Measurements from ENCODE around the gene PSMG1. TPM values are rescaled to one million over a fixed set of nuclear protein-coding genes. Genes with fewer than 3 reads are reported as not detected.
A peak's percentile ranks its signal among the peaks of the same experiment; 100 is the strongest.
"Not testable (repeated sequence)": the region's sequence is repeated elsewhere in the genome, so short reads cannot be mapped to it uniquely, and the experiment has no call there.

The PSMG1 gene
- total RNA-seq, 1 donor from 2014 or later: 18.2 TPM

DNA sequence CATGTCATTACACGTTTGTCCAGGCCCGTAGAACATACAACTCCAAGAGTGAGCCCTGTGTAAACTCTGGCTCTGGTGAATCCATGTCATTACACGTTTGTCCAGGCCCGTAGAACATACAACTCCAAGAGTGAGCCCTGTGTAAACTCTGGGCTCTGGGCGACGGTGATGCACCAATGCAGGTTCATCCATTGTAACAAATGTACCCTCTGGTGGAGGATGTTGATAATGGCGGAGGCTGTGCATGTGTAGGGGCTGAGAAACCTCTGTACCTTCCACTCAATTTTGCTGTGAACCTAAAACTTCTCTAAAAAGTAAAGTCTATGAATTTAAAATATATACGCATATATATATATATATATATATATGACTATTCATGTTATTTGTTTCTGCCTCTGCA is 47.1 kb downstream of the PSMG1 start:
- not testable (repeated sequence) for ATAC-seq; DNase-seq (ENCODE audit: low spot score)
- intact Hi-C loops (cut with DNase I): loop anchor here (10.0 kb wide), 1 partner anchor 401 kb away; no protein-coding TSS in a partner anchor

DNA sequence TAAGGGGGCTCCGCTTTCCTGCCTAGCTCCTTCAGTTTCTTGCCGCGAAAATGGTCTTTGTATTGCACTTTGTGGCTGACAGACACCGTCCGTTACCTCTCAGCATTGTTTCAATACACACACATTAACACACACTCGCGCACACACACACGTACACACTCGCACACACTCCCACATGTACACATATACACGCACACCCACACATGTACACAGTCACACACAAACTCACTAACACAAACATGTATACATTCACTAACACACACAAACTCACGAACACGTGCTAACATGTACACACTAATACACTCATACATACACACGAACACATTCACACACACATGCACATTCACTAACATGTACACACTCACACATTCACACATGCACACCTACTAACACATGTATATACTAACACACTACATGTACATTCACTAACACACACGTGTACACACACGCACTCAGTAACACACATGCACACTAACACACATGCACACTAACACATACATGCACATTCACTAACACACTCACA is 48.9 kb downstream of the PSMG1 start:
- intact Hi-C loops (cut with DNase I): loop anchor here (10.0 kb wide), 1 partner anchor 400 kb away; no protein-coding TSS in a partner anchor
- DNase-seq (ENCODE audit: low spot score) (no peak), ATAC-seq (no peak)

DNA sequence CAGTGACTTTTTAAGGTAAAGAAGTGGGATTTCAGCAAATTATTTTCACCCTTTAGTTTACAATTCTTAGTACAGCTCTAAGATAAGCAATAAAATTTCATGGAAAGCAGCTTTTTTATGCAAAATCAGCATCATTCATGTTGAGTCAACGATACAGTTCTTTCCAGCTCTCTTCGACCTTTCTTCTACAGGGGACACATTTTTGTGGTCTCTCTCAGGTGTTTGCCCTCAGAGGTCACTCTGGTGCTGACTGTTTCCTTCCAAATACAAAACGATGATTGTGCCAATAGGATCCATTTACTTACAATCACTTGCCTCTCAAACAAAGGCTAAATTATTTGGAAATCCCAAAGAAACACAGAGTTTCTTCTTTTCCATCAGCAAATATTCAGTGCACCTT is 51.0 kb downstream of the PSMG1 start:
- DNase-seq (ENCODE audit: low spot score): no peak
- intact Hi-C loops (cut with DNase I): loop anchor here (10.0 kb wide), 1 partner anchor 397 kb away; no protein-coding TSS in a partner anchor
- no peak for ATAC-seq

DNA sequence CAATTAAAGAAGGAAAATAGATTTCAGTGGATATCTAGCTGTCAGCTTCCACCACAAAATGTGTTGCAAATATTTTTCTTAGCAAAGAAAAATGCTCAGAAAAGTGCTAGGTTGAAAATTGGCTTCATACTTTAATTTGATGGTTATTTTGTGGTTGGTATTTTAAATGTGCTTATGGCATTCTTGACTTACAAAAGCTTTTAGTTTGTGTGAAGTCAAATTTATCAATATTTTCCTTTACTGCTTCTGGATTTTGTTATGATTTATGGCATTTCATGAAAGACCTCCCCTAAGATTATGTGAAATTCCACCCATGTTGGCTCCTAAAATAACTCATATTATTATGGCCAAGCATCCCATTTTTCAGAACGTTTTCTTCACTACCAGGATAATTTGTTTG is 51.5 kb downstream of the PSMG1 start:
- intact Hi-C loops (cut with DNase I): loop anchor here (10.0 kb wide), 1 partner anchor 397 kb away; no protein-coding TSS in a partner anchor
- ATAC-seq: no peak
- no peak for DNase-seq (ENCODE audit: low spot score)

DNA sequence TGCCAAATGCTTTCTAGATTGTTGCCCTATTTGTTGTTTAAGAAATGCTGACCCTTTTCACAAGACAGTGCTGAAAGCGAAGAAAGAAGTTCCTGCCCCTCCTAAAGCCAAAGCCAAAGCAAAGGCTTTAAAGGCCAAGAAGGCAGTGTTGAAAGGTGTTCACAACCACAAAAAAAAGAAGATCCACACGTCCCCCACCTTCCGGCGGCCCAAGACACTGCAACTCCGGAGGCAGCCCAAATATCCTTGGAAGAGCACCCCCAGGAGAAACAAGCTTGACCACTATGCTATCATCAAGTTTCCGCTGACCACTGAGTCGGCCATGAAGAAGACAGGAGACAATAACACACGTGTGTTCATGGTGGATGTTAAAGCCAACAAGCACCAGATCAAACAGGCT is 55.7 kb downstream of the PSMG1 start:
- intact Hi-C loops (cut with DNase I): no loop called here
- no peak for ATAC-seq
- DNase-seq (ENCODE audit: low spot score): no peak

DNA sequence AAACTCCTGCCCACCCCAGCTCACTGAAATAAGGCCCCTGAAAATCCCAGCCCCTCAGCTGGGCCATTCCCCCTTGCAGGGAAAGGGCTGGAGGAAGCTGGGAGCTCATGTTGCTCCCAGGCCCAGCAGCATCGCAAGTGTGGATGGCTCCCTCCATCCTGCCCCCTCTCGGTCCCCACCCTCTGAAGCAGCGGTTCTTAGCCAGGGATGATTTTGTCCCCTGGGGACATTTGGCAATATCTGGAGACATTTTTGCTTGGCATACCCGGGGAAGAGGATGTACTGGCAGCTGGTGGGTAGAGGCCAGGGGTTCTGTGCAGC is 56.8 kb downstream of the PSMG1 start:
- intact Hi-C loops (cut with DNase I): no loop called here
- ATAC-seq (no peak), DNase-seq (ENCODE audit: low spot score) (no peak)

DNA sequence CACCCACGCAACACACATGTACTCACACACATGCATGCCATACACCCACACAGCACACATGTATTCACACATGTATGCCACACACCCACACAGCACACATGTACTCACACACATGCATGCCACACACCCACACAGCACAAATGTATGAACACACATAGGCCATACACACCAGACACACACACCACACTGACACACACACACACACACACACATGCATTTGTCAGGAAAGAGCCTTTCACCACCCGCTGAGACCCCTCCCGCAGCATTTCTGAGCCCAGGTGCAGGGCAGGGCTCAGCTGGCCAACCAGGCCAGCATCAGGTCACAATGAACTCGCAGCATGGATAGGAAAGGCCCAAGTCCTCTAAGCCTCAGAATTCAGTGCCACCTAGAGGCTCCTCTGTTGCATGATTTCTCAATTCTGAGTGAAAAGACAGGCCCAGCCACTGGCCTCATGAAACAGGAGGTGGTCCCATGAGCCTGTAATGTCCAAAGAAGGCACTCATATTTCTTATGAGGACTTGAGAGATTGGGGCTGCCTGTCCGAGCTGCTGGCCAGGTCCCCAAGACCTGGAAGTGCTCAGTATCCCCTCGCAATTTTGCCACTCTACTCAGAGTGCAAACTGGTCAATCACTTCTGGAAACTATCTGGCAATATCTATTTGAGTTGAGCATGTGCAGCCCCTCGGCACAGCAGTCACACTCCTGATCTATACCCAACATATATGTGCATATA is 57.3 kb downstream of the PSMG1 start:
- no peak for DNase-seq (ENCODE audit: low spot score)
- ATAC-seq: peak; percentile 95
- intact Hi-C loops (cut with DNase I): no loop called here

Other genes starting within 250 kb of the PSMG1 start
- 71.6 TPM for gene BRWD1, start 130.2 kb upstream of the PSMG1 start, total RNA-seq
- 116 TPM for gene HMGN1, start 165.6 kb upstream of the PSMG1 start, total RNA-seq

Measured in sciatic nerve (tissue), 2 donors.